Nephron progenitor cell (in vitro differentiated cells): ENCODE data around the gene CCL25.
A peak's percentile ranks its signal among the peaks of the same experiment; 100 is the strongest.

Source experiments
- DNase-seq: peaks from one replicate; pipeline ENCODE4 v3.0.0; 2021
- H3K27ac Mint-ChIP-seq: 2 replicates; pipeline ENCODE4 v1.8.0; 2021; ENCODE audit warnings: mild to moderate bottlenecking, moderate library complexity, mixed read lengths
- H3K27me3 Mint-ChIP-seq: 2 replicates; pipeline ENCODE4 v1.8.0; 2021; ENCODE audit warnings: mild to moderate bottlenecking, low read depth, mixed read lengths; ENCODE audit not compliant: poor library complexity
- H3K36me3 Mint-ChIP-seq: 2 replicates; pipeline ENCODE4 v1.8.0; 2021; ENCODE audit warnings: low read depth, mixed read lengths
- H3K4me1 Mint-ChIP-seq: 2 replicates; pipeline ENCODE4 v1.8.0; 2021; ENCODE audit warnings: mixed read lengths
- H3K4me3 Mint-ChIP-seq: 2 replicates; pipeline ENCODE4 v1.8.0; 2021; ENCODE audit warnings: mild to moderate bottlenecking, moderate library complexity, mixed read lengths
- H3K9me3 Mint-ChIP-seq: 2 replicates; pipeline ENCODE4 v1.8.0; 2021; ENCODE audit warnings: mild to moderate bottlenecking, moderate library complexity, mixed read lengths
- CTCF ChIP-seq: fragments of 200-600 bp; sonication (generic); IDR thresholded peaks from 2 replicates; pipeline ENCODE4 v1.5.0; 2021; ENCODE audit warnings: antibody characterized with exemption

The CCL25 gene

GRCh38 chr19:8079988-8080387 lies 27.4 kb downstream of the CCL25 start:
- peaks cover 3% of the 10 kb centered on the region for H3K27me3 Mint-ChIP-seq
- H3K4me1 Mint-ChIP-seq: peaks cover 6% of the 10 kb centered on the region
- peaks cover 62% of the 10 kb centered on the region for H3K36me3 Mint-ChIP-seq
- H3K27ac Mint-ChIP-seq: peak overlapping the region; percentile 88
- peaks cover under 1% of the 10 kb centered on the region for H3K9me3 Mint-ChIP-seq
- TF ChIP-seq CTCF: no peak
- no peak overlapping the region for H3K4me3 Mint-ChIP-seq
- no peak for DNase-seq

GRCh38 chr19:8080832-8081231 lies 28.3 kb downstream of the CCL25 start:
- TF ChIP-seq CTCF: no peak
- no peak overlapping the region for H3K4me3 Mint-ChIP-seq
- DNase-seq: no peak
- H3K4me1 Mint-ChIP-seq: peaks cover 14% of the 10 kb centered on the region
- H3K27ac Mint-ChIP-seq: no peak overlapping the region
- H3K9me3 Mint-ChIP-seq: no peaks in the 10 kb centered on the region
- H3K27me3 Mint-ChIP-seq: peaks cover 3% of the 10 kb centered on the region
- peaks cover 54% of the 10 kb centered on the region for H3K36me3 Mint-ChIP-seq

- H3K4me3 Mint-ChIP-seq: no peak overlapping the region
Observed at GRCh38 chr19:8081569-8082550, 29.3 kb downstream of the CCL25 start.

GRCh38 chr19:8083141-8083540 lies 30.6 kb downstream of the CCL25 start:
- DNase-seq: no peak
- no peaks in the 10 kb centered on the region for H3K9me3 Mint-ChIP-seq
- peaks cover 3% of the 10 kb centered on the region for H3K27me3 Mint-ChIP-seq
- peaks cover 49% of the 10 kb centered on the region for H3K36me3 Mint-ChIP-seq
- peaks cover 14% of the 10 kb centered on the region for H3K4me1 Mint-ChIP-seq
- no peak for TF ChIP-seq CTCF
- H3K4me3 Mint-ChIP-seq: no peak overlapping the region
- no peak overlapping the region for H3K27ac Mint-ChIP-seq

More at GRCh38 chr19:8081569-8082550, 29.3 kb downstream of the CCL25 start:
- no peak for DNase-seq
- peak overlapping the region; percentile 81 for H3K27ac Mint-ChIP-seq
- peaks cover 49% of the 10 kb centered on the region for H3K36me3 Mint-ChIP-seq
- no peak for TF ChIP-seq CTCF
- H3K27me3 Mint-ChIP-seq: peaks cover 3% of the 10 kb centered on the region
- no peaks in the 10 kb centered on the region for H3K9me3 Mint-ChIP-seq
- H3K4me1 Mint-ChIP-seq: peaks cover 14% of the 10 kb centered on the region

GRCh38 chr19:8084152-8084551 lies 31.6 kb downstream of the CCL25 start:
- peaks cover 14% of the 10 kb centered on the region for H3K4me1 Mint-ChIP-seq
- H3K27ac Mint-ChIP-seq: peak overlapping the region; percentile 34
- H3K4me3 Mint-ChIP-seq: no peak overlapping the region
- no peak for DNase-seq
- H3K27me3 Mint-ChIP-seq: peaks cover 3% of the 10 kb centered on the region
- peaks cover 46% of the 10 kb centered on the region for H3K36me3 Mint-ChIP-seq
- no peaks in the 10 kb centered on the region for H3K9me3 Mint-ChIP-seq
- TF ChIP-seq CTCF: no peak
